IMR-90 (cell line): ENCODE data around the gene PGRMC1. TPM values are rescaled to one million over a fixed set of nuclear protein-coding genes. Genes with fewer than 3 reads are reported as not detected.

Experiments
- polyA plus RNA-seq, 3 experiments: library from polyadenylated mRNA; depleted of rRNA; stranded (reverse); fragments of >200 nt; gene quantifications; 2 replicates each; pipeline ENCODE4 v1.2.3, GENCODE V29; 2012; ENCODE audit warnings: low replicate concordance in 1 of 3
- total RNA-seq: library from RNA; depleted of rRNA; stranded (reverse); fragments of >200 nt; gene quantifications from 2 replicates; pipeline ENCODE4 v1.2.3, GENCODE V29; 2012; rRNA removed

PGRMC1 gene
- total and polyA plus RNA-seq, 2 of the 4 experiments (the other 2 are of a cell fraction): 58.5 to 75.3 TPM

Other genes starting within 250 kb of the PGRMC1 start
- gene CT47C1, start 163.3 kb upstream of the PGRMC1 start, total RNA-seq: not detected in 2 replicates
- not detected in 2 replicates for gene CT47C1, start 163.3 kb upstream of the PGRMC1 start, polyA plus RNA-seq (2012; rRNA removed)
- gene KIAA1210, start 108.5 kb upstream of the PGRMC1 start, total RNA-seq: not detected in 2 replicates
- not detected in 2 replicates for gene KIAA1210, start 108.5 kb upstream of the PGRMC1 start, polyA plus RNA-seq (2012; rRNA removed)
- 12.2 and 12.5 TPM in 2 replicates for gene SLC25A43, start 163.1 kb downstream of the PGRMC1 start, total RNA-seq
- 10.3 and 12.3 TPM in 2 replicates for gene SLC25A43, start 163.1 kb downstream of the PGRMC1 start, polyA plus RNA-seq (2012; rRNA removed)
- gene SLC25A5, start 232.2 kb downstream of the PGRMC1 start, total RNA-seq: 216 and 282 TPM in 2 replicates
- 247 and 337 TPM in 2 replicates for gene SLC25A5, start 232.2 kb downstream of the PGRMC1 start, polyA plus RNA-seq (2012; rRNA removed)